Hematopoietic multipotent progenitor cell (in vitro differentiated cells): ENCODE measurements around the gene HAVCR2. TPM values are rescaled to one million over a fixed set of nuclear protein-coding genes. Genes with fewer than 3 reads are reported as not detected.

Experiments used
- DNase-seq, 3 donors: peaks; one replicate each; pipeline ENCODE4 v3.0.0-alpha.2; 2011 to 2015; ENCODE audit warnings: low read depth in 2 of 3, low spot score in 2 of 3
- total RNA-seq: library from RNA; depleted of rRNA; stranded (reverse); fragments of >200 nt; gene quantifications from one replicate; pipeline ENCODE4 v1.2.3, GENCODE V29; 2012

Gene HAVCR2
- 5.9 TPM for total RNA-seq

DNA sequence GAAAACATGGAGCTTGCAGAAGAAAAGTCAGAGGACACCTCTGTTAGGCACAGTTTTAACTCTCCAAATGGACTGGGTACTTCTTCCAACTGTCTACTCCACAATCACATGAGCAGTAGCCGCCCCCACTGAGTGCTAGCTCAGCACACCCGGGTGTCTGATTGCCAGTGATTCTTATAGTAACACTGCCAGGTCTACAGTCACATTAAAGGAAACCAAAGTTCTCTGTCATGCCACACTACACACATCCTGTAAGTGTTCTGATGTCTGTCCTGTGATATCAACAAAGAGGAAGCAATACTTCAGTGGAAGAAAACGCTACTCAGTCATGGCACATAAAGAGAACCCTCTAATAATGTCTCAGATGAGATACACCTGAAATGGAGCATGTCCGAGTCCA is at the start of gene HAVCR2:
HAVCR2 (minus strand) TSS at position 69 of the 400 bp plus-strand sequence; CDS start at position 8, 61 bp downstream.
- DNase-seq = peak in 2 of 3 donors; percentile 60 to 87

DNA sequence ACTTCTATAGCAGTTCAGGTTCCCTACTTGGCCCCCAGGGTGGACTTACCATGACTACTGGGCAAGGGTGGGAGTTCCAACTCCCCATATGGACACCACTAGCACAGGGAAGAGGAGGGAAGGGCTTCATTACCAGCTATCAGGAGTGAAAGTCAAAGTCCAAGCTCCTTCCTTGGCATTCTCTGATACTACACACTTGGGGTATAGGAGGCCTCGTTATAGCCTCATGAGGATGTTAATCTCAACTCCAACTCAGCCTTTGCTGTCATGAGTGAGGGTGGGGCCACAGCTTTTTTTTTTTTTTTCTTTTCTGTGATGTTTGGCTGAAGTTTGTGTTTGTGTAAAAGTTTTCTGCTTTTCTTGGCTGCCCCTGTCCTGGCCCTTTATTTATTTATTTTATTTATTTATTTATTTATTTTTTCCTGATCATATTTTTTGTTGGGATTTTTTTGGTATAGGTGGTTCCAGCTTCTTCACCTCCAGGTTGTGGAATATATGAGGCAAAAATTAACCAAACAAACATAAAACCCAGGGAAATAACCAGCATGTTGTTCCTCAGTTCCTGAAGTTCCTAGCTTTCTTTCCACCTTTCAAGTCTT is 48.5 kb upstream of the HAVCR2 start:
- DNase-seq = no peak

DNA sequence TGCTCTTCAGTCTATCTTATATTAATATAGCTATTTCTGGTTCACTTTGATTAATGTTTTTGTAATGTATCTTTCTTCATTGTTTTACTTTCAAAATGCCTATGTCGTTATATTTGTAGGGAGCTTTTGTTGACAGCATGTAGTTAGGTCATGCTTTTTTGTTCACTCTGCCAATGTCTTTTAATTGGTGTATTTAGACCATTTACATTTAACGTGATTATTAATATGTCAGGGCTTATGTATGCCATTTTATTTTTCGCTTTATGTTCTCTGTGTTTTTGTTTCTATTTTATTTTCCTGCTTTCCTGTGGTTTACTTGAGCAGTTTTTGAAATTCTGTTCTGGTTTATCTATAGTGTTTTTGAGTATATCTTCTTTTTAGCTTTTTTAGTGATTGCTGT is 46.5 kb upstream of the HAVCR2 start:
- DNase-seq = no peak

DNA sequence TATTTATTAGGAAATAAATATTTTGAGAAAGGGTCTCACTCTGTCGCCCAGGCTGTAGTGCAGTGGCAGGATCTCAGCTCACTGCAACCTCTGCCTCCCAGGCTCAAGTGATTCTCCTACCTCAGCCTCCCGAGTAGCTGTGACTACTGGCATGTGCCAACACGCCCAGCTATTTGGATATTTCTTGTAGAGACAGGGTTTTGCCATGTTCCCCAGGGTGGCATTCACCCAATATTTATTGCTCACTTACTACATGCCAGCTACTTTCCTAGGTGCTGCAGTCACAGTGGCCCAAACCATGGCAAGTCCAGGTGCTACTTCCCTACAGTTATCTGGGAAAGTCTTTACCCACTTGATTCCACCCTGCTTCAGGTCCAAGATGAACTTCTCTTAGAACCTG is 42.2 kb upstream of the HAVCR2 start:
- DNase-seq = no peak

DNA sequence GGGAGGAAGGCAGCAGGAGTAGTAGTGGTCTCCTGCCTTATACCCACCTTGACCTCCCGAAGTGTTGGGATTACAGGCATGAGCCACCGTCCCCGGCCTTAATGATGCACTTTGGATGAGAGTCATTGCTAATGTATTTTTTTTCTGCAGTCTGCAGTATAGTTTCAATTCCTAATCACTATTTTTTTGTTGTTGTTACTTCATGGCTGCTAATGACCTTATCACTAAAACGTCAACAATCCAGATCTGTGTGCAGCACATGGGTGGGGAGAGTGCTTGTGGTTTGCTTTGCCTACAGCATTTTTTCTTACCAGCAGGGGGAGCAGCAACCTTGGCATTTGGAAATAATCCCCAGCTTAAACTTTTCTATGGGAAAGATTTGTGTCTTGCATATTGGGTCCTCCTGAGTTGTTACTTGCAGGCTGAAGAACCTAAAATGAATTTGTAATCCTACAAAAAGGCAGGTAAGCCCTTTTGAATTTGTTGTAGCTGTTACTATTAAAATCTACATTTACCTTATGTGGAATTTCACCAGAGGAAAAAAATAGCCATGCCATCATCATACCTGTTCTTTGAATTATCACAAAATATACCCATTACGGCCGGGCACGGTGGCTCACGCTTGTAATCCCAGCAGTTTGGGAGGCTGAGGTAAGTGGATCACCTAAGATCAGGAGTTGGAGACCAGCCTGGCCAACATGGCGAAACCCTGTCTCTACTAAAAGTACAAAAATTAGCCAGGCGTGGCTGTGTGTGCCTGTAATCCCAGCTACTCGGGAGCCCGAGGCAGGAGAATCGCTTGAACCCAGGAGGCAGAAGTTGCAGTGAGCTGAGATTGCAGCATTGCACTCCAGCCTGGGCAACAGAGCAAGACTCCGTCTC is 40.1 kb upstream of the HAVCR2 start:
- peak; percentile 69 to 87 (median 70) for DNase-seq

DNA sequence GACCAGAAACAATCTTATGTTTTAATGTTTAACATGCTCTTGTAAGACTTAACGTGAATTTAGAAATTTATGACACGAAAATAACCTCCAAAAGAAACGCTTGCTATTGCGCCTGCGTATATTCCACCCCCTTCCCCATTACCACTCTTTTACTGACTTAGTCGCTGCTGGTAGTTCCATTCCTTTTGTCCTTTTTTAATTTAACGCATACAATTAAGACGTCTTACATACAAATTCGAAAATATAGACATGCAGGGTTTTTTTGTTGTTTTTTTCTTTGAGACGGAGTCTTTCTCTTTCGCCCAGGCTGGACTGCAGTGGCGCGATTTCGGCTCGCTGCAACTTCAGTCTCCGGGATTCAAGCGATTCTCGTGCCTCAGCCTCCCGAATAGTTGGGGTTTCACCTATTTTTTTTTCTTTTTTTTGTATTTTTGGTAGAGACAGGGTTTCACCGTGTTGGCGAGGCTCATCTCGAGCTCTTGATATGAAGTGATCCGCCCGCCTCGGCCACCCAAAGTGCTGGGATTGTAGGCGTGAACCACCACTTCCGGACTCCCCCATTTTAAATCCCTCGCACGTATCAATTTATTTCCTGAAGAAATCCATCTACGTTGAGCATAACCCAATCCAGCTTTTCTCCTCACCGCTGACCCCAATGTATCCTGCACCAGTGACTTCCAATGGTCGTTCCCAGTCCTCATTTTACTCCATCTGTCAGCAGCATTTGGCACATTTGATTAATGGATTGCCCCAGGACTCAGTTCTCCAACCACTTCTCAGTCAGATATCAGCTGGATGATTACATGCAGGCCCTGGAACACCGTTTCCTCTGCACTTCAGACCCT is 34.5 kb upstream of the HAVCR2 start:
- DNase-seq = peak in 1 of 3 donors; percentile 22

DNA sequence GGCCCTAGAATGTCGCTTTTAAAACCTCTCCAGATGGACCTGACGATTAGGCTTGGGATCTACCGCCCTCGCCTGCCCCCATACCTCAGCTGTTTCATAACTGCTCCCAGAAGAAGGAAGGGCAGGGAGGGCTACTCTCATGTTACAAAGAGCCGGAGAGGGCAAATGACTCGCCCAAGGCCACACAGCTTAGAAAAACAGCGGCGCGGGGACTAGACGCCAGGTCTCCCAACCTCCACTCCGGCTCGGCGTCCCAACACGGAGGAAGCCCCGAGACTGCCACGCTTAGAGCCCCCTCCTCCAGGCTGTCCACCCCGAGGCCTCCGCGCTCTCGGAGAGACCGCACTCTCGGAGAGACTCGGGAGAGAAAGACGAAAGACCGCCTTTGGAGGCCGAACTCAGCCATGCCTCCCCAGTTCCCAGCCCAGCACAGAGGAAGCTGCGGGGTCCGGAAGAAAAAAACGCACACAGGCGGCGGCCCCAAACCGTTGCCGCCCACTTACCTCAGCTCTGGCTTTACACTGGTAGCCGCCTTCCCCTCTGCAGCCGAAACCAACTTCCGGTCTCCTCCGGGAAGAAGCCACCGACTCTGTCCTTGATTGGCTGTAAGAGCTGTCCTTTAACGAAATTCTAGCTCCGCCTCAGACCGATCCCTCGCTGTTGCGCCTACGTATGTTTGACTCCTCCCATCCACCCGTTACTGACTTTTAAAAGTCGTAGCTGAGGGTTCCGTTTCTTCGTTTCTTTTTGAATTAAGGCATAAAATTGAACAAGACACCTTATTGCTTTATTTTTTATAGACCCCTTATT is 33.7 kb upstream of the HAVCR2 start, which contains the start of gene MED7:
MED7 (minus strand) TSS at position 549 of the 810 bp plus-strand sequence. CDS start 3,434 bp downstream, outside the sequence.
- DNase-seq = peak; percentile 89 to 99 (median 99)

DNA sequence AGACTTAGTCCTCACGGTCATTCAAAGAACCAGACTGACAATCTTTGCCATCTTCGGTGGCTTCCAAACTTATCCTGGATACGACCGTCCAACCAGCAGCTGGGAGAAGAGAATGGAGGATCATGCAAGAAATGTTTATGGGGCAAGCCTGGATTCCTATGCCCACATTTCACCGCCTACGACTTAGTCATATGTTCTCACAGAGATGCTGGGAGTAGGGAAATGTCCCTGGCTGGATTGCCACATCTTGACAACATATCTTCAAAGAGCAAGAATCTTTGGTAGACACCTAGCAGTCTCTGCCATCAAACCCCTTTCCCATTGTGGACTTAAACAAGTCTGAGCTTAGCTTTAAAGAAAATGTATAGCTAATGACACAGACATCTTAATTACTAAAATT is 28.8 kb upstream of the HAVCR2 start:
- DNase-seq = no peak

DNA sequence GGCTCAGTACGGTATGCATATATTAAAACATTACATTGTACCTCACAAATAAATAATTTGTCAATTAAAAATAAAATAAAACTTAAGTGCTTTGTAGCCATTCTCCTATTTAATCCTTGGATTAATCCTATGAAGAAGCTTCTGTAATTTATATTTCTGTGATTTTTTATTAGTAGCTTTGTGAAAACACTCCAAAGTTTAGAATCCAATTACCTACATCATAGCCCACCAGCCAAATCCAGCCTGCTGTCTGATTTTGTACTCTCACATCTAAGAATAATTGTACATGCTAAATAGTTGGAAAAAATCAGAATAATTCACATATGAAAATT is 23.4 kb upstream of the HAVCR2 start:
- DNase-seq = no peak

DNA sequence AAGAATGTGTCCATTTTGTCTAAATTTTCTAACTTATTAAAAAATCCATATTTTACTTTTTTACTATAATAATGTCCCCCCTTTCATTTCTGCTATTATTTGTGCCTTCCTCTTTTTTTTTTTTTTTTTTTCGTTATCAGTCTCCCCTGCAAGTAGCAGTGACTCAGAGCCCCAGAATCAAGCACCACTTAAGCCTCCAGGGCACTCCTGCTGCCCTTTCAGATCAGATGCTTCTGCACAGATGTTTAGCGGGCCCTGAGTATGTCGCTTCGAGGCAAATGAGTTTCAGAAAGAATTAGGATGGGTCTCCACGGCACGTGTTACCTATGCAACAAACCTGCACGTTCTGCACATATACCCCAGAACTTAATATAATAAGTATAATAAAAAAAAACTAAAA is 22.1 kb upstream of the HAVCR2 start:
- DNase-seq = peak in 2 of 3 donors; percentile 66 to 78

DNA sequence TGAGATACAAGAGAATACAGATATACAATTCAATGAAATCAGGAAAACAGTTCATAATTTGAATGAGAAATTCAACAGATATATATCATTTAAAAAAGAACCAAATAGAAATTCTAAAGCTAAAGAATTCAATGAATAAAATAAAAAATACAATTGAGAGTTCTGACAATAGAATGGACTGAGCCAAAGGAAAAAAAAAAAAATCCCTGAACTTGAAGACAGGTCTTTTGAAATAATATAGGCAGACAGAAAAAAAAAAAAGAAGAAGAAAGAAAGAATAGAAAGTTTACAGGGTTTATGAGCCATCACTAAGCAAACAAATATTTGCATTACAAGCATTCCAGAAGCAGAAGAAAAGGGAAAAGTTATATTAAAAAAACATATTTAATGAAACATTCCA is 12.9 kb upstream of the HAVCR2 start:
- DNase-seq = no peak

DNA sequence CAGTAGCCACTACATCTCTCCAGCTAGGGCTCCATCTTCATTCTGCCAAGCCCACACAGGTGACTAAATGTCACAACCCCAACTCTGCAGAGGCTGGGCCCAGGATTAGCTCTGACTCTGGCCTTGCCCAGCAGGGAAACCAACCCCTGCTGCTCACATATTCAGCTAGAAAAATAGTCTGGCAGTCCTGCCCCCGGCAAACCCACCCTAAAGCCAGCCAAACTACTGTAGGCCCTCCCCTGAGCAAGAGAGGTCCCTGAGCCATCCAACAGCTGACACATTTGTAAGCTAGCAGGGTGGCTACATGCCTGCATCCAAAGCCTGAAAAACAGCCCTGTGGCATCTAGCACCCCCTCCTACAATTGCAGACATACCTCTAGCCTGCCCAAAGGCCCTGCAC is 11.3 kb upstream of the HAVCR2 start:
- no peak for DNase-seq

DNA sequence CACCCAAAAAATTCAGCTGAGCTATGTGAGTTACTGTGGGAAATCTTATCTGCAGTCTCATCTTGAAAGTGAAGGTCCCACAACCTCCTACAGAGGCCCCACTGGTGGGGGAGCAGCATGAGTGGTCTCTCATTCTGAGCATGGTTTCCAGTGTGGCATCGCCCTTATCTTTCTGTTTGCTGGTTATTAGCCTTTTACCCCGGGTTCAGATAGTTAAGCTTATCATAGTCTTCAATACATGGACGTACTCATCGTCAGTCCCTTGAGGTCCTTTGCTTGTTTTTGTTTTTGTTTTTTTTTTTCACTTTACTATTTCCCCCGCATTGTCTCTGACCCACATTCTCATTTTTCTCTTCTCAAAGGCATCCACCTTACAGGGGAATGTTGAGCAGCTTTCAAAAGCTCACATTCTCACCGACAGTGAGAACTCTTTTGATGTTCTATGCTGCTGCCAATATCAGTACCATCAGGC is 7.7 kb upstream of the HAVCR2 start:
- no peak for DNase-seq

DNA sequence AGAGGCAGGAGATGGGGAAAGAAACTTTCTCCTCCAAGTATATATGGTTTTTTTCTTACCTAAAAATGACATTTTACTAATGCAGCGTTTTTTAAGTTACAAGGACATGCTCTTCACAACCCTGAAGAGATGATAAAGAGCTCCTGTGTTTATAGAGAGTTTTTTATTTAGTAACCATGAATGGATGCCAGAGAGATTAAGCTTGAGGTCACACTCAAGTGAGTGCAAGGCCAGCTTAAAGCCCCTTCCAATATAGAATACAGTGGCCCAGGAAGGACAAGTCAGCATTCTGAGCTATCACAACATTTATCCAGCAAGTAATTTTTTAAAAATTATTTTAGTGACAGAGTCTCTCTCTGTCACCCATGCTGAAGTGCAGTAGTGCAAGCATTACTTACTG is 6.7 kb upstream of the HAVCR2 start:
- DNase-seq = no peak

DNA sequence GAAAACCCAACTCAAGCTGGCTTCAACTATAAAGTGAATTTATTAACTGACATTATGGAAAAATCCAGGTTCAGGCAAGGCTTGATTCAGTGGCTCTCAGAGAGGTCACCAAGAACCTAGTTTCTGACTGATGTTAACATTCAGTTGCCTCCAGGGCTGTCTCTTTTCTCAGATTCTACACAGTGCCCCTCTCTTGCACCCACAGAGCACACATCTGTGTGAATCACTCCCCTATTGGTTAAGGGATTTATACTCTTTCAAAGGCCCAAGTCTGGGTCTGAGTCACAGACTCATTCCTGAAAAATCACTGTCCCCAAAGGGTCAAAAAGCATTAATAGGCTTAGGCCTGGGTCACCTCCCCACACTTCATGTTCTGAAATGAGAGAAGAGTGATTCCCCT is 6.2 kb upstream of the HAVCR2 start:
- DNase-seq = no peak

DNA sequence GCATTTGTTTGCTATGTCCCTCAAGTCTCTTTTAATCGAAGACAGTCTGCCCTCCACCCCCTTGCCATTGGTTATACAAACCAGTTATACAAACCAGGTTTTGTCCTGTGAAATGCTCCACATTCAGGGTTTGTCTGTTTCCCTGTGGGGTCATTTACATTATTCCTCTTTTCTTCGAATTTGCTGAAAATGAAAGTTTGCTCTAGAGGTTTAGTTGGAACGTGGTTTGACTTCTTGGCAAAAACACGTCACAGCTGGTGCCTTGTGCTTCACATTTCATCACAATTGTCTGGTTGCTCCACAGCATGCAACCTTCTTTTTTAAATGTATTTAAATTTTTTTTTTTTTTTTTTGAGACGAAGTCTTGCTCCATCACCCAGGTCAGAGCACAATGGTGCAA is 4.2 kb upstream of the HAVCR2 start:
- DNase-seq = no peak

DNA sequence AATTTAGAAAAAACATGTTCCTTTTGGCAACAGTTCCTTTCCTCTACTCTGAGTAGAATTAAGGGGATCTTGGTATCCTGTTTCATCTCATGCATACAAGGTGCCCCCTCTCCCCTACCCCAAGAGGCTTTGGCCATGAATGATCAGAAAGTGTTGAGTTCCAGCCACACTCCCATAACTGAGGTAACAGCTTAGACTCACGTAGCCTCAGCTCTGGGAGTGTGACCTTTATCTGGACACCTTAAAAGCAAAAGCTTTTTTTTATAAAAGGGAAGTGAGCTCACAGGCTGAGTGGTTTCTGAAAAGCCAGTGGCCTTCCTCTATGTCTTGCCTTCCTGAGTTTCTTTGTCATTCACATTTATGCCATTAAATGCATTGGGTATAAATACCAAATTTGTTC is 900 bp upstream of the HAVCR2 start:
- DNase-seq = peak in 2 of 3 donors; percentile 38 to 61

DNA sequence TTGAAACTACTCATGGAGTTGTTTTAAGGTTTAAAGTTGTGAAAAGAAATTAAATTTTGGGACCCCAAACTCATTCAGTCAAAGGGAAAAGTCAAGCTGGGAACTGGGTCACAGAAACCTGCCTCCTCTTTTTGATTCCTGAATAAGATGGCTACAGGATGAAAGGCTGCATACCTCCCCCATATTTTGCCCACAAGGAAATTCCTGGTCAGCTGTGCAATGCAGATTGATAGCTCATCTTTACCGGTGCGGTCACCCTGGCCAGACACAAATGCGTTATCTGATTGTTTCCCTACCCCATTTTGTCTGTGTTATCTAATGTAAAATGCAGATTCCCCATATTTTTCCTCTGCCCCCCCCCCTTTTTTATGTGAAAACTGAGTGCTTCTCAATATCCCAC is 1.3 kb downstream of the HAVCR2 start:
- DNase-seq = no peak

DNA sequence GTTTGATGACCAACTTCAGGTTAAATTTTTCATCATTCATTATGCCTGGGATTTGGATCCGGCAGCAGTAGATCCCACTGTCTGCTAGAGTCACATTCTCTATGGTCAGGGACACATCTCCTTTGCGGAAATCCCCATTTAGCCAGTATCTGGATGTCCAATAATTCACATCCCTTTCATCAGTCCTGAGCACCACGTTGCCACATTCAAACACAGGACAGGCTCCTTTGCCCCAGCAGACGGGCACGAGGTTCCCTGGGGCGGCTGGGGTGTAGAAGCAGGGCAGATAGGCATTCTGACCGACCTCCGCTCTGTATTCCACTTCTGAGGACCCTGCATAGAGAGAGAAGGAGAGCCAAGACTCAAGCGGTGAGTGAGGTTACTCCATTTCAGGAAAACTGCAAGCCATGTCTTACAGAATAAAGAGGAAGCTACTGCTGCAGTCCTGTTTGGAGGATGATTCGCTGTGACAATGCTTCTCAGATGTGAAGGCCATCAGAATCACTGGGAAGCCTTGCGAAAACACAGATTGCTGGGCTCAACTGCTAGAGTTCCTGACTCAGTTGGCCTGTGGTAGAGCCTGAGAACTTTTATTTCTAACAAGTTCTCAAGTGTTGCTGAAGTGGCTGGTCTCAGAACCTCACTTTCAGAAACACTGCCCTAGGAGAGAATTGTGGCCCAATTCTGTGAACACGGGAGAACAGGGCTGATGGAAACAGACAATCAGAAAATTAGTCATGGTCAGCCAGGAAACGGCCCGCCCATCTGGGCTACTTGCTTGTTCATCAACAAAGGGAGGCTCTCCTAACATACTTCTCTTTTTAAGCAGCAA is 2.0 kb downstream of the HAVCR2 start:
- peak in 2 of 3 donors; percentile 46 for DNase-seq
